Left lung (tissue), 10 donors: ENCODE data around the gene LGR4. TPM values are rescaled to one million over a fixed set of nuclear protein-coding genes. Genes with fewer than 3 reads are reported as not detected.

Source experiments
- ATAC-seq: fragments of 200-7000 bp; cut with Tn5 transposase; one replicate; pipeline ENCODE4 v1.9.1; 2020; ENCODE audit warnings: moderate library complexity
- DNase-seq, 4 donors: peaks; one replicate each; pipeline ENCODE4 v3.0.0-alpha.2; 2013 to 2020
- H3K27ac ChIP-seq, 2 donors: fragments of 200-600 bp; sonication (generic) in 1 of 2; one replicate each; pipeline versions ENCODE4 v1.5.0 to v1.8.0; 2020 to 2021
- H3K27me3 ChIP-seq, 2 donors: fragments of 200-600 bp; sonication (generic) in 1 of 2; one replicate each; pipeline versions ENCODE4 v1.5.0 to v1.8.0; 2020 to 2021
- H3K36me3 ChIP-seq, 2 donors: fragments of 200-600 bp; sonication (generic) in 1 of 2; one replicate each; pipeline versions ENCODE4 v1.5.0 to v1.8.0; 2020 to 2021
- H3K4me1 ChIP-seq, 2 donors: fragments of 200-600 bp; one replicate each; pipeline ENCODE4 v1.8.0; 2021
- H3K4me3 ChIP-seq, 2 donors: fragments of 200-600 bp; sonication (generic) in 1 of 2; one replicate each; pipeline versions ENCODE4 v1.5.0 to v1.8.0; 2020 to 2021; ENCODE audit warnings: mild to moderate bottlenecking in 1 of 2
- H3K9me3 ChIP-seq, 2 donors: fragments of 200-600 bp; sonication (generic) in 1 of 2; one replicate each; pipeline versions ENCODE4 v1.5.0 to v1.8.0; 2020 to 2021
- CTCF ChIP-seq, 2 donors: fragments of 200-600 bp; sonication (generic) in 1 of 2; IDR thresholded peaks; one replicate each; pipeline versions ENCODE4 v1.5.0 to v1.8.0; 2021; ENCODE audit warnings: antibody characterized with exemption in 2 of 2
- intact Hi-C, 2 donors: fragments of 100-400 bp; cut with DNase I; formaldehyde crosslinking; loops; one replicate each; pipeline versions ENCODE4 v1.11.2 to v1.14.2; 2022
- polyA plus RNA-seq, 6 donors: library from polyadenylated mRNA; unstranded; fragments of 120-200 nt; gene quantifications; one replicate each; pipeline ENCODE4 v1.2.1, GENCODE V29; 2013; ENCODE audit not compliant: insufficient read length in 6 of 6
- total RNA-seq, 2 donors: library from RNA; stranded (reverse); fragmentation: NEBNext Ultra II Directional; extraction: Animal tissue kit (Norgen Biotek cat#: 25700); gene quantifications; one replicate each; pipeline ENCODE4 v1.2.1, GENCODE V29; 2021
- donor health status: DM: no; HTN: yes; CAD: no.
- donor health status: DM: no; HTN: no; CAD: no.

The LGR4 gene
- total and polyA plus RNA-seq, 8 donors: 4.0 to 23.7 (median 21.7) TPM

GRCh38 chr11:27489092-27489491 is 16.5 kb upstream of the LGR4 start:
- Histone ChIP-seq H3K36me3 (peaks cover 0 to 46% of the 10 kb centered on the region in 2 donors), H3K9me3 (no peaks in the 10 kb centered on the region), H3K4me3 (no peak overlapping the region), H3K27ac (no peak overlapping the region), H3K27me3 (no peaks in the 10 kb centered on the region), H3K4me1 (no peaks in the 10 kb centered on the region)
- ATAC-seq: no peak
- no peak for TF ChIP-seq CTCF (IDR thresholded peaks at IDR 0.05)
- intact Hi-C loops: loop anchor here in 1 of 2 donors (5.0 kb wide), 1 partner anchor 307 kb away; no protein-coding TSS in a partner anchor
- DNase-seq: no peak

GRCh38 chr11:27487706-27488105 is 15.1 kb upstream of the LGR4 start:
- ATAC-seq: no peak
- Histone ChIP-seq H3K27me3 (no peaks in the 10 kb centered on the region), H3K9me3 (no peaks in the 10 kb centered on the region), H3K27ac (no peak overlapping the region), H3K36me3 (peaks cover 0 to 33% of the 10 kb centered on the region in 2 donors), H3K4me3 (no peak overlapping the region), H3K4me1 (no peaks in the 10 kb centered on the region)
- TF ChIP-seq CTCF (IDR thresholded peaks at IDR 0.05): no peak
- DNase-seq: no peak
- intact Hi-C loops: loop anchor here in 1 of 2 donors (5.0 kb wide), 1 partner anchor 305 kb away; no protein-coding TSS in a partner anchor

- H3K27me3 ChIP-seq: no peaks in the 10 kb centered on the region
- H3K4me1 ChIP-seq: no peaks in the 10 kb centered on the region
- H3K36me3 ChIP-seq: peaks cover 0 to 17% of the 10 kb centered on the region in 2 donors
- H3K4me3 ChIP-seq: no peak overlapping the region
- H3K9me3 ChIP-seq: no peaks in the 10 kb centered on the region
- intact Hi-C loops: loop anchor here in 1 of 2 donors (5.0 kb wide), 1 partner anchor 304 kb away; no protein-coding TSS in a partner anchor
- H3K27ac ChIP-seq: no peak overlapping the region
- peak; percentile 69 to 82 for TF ChIP-seq CTCF (IDR thresholded peaks at IDR 0.05)
- peak; percentile 74 for ATAC-seq
- peak in 2 of 4 donors; percentile 45 to 72 for DNase-seq
These were observed 13.6 kb upstream of the LGR4 start for GRCh38 chr11:27485930-27486773.

GRCh38 chr11:27482793-27483192 is 10.2 kb upstream of the LGR4 start:
- H3K4me3 ChIP-seq: no peak overlapping the region

More at GRCh38 chr11:27482793-27483192, 10.2 kb upstream of the LGR4 start:
- H3K27ac ChIP-seq: no peak overlapping the region
- intact Hi-C loops: no loop called here
- no peak for TF ChIP-seq CTCF (IDR thresholded peaks at IDR 0.05)
- no peaks in the 10 kb centered on the region for H3K36me3 ChIP-seq
- H3K27me3 ChIP-seq: no peaks in the 10 kb centered on the region
- DNase-seq (no peak), ATAC-seq (no peak)
- no peaks in the 10 kb centered on the region for H3K4me1 ChIP-seq
- H3K9me3 ChIP-seq: no peaks in the 10 kb centered on the region
